Body of pancreas (tissue), 4 donors: Measurements from ENCODE around the gene PARVG. TPM values are rescaled to one million over a fixed set of nuclear protein-coding genes. Genes with fewer than 3 reads are reported as not detected.

Experiments
- ATAC-seq: fragments of 150-250 bp; one replicate; pipeline ENCODE4 v1.9.1; 2016
- DNase-seq, 4 donors: peaks; one replicate each; pipeline ENCODE4 v3.0.0-alpha.2; 2019
- H3K27ac ChIP-seq, 4 donors: fragments of 200-600 bp; sonication (generic); 1 replicate in 3 of 4; 2 replicates in 1 of 4; pipeline versions ENCODE4 v1.5.1 to v1.6.1; 2016 to 2019; ENCODE audit warnings: mild to moderate bottlenecking in 1 of 4, mixed read lengths in 1 of 4, moderate library complexity in 1 of 4
- H3K27me3 ChIP-seq, 2 donors: fragments of 200-600 bp; sonication (generic); one replicate each; pipeline ENCODE4 v1.6.0; 2016; ENCODE audit warnings: mild to moderate bottlenecking in 1 of 2
- H3K36me3 ChIP-seq, 2 donors: fragments of 200-600 bp; sonication (generic); replicated peaks in 1 of 2; 2 replicates each; pipeline ENCODE4 v1.5.1; 2016; ENCODE audit warnings: low read depth in 2 of 2; ENCODE audit not compliant: insufficient read depth in 1 of 2
- H3K4me1 ChIP-seq: fragments of 200-600 bp; sonication (generic); one replicate; pipeline ENCODE4 v1.6.0; 2016
- H3K4me3 ChIP-seq, 2 donors: fragments of 200-600 bp; sonication (generic); 1 replicate in 1 of 2; 2 replicates in 1 of 2; pipeline ENCODE4 v1.5.1; 2016 to 2019
- H3K9me3 ChIP-seq, 3 donors: fragments of 200-600 bp; sonication (generic); 1 replicate in 2 of 3; 2 replicates in 1 of 3; pipeline ENCODE4 v1.5.1; 2016
- POLR2A ChIP-seq, 3 donors: fragments of 450-650 bp; IDR thresholded peaks; one replicate each; pipeline ENCODE4 v1.6.1; 2016; ENCODE audit warnings: antibody characterized with exemption in 3 of 3, mild to moderate bottlenecking in 2 of 3
- WGBS, 2 donors: methylation state at CpG; one replicate each; pipeline ENCODE4 v1.1.5; 2017; 5-methylcytosine and 5-hydroxymethylcytosine counted together
- intact Hi-C: fragments of 100-400 bp; cut with DNase I; formaldehyde crosslinking; loops from one replicate; pipeline ENCODE4 v1.15.1; 2023
- total RNA-seq, 2 donors: library from RNA; depleted of rRNA; stranded (reverse); fragments of >200 nt; gene quantifications; one replicate each; pipeline ENCODE4 v1.1.0, GENCODE V29; 2016
- TF ChIP-seq, protein P1 (sequence below), 7 experiments: fragments of 450-650 bp in 4 of 7; fragments of 200-600 bp in 3 of 7; sonication (generic) in 3 of 7; IDR thresholded peaks; one replicate each; pipeline ENCODE4 v1.5.1; 2016 to 2019; ENCODE audit warnings: antibody characterized with exemption in 7 of 7

Gene PARVG
- total RNA-seq, 2 donors from 2014 or later: 8.8 to 13.2 TPM

DNA sequence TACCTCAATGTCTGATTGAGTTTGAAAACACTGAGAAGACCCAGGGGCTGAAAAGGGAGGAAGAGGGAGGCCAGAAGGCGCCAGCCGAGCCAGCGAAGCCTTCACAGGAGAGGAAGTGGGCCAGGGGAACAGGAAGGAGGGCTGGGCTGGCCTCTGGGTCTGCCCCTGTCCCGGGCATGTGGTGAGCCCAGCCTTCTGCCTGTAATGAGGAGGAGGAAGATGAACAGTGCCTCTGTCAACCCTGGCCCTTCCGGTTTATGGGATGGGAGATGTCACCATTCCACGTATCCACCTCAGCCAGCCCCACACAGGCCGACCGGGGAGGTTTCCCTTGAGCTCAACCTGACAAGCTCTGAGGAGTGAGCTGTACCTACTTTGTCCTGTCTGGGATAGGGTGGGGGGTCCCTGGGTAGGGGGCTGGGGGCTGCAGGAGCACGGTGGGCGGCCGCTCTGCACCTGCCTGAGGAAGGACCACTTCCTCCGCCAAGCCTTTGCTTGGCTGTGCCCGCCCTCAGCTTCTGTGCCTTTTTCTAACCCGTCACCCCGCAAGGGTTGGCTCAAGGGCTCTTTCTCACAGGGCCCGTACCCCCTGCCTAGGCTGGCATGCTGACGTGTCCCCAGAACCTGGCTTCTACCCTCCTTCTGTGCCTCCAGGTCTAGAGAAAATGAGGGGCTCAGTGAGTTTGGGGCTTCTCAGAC, 2.0 kb downstream of the PARVG start:
- H3K27ac ChIP-seq: peak overlapping the region in 2 of 4 donors; percentile 12 to 68
- no peak overlapping the region for H3K4me3 ChIP-seq
- ATAC-seq (no peak), DNase-seq (peak in 2 of 4 donors; percentile 24 to 69)
- intact Hi-C loops: no loop called here
- H3K36me3 ChIP-seq: no peaks in the 10 kb centered on the region
- TF ChIP-seq, protein P1, sequence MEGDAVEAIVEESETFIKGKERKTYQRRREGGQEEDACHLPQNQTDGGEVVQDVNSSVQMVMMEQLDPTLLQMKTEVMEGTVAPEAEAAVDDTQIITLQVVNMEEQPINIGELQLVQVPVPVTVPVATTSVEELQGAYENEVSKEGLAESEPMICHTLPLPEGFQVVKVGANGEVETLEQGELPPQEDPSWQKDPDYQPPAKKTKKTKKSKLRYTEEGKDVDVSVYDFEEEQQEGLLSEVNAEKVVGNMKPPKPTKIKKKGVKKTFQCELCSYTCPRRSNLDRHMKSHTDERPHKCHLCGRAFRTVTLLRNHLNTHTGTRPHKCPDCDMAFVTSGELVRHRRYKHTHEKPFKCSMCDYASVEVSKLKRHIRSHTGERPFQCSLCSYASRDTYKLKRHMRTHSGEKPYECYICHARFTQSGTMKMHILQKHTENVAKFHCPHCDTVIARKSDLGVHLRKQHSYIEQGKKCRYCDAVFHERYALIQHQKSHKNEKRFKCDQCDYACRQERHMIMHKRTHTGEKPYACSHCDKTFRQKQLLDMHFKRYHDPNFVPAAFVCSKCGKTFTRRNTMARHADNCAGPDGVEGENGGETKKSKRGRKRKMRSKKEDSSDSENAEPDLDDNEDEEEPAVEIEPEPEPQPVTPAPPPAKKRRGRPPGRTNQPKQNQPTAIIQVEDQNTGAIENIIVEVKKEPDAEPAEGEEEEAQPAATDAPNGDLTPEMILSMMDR (IDR thresholded peaks at IDR 0.05): no peak
- peak in 1 of 3 donors; percentile 56 for TF ChIP-seq POLR2A (IDR thresholded peaks at IDR 0.05)
- no peaks in the 10 kb centered on the region for H3K9me3 ChIP-seq
- WGBS, 2 donors: 56 to 59% methylated on average over 9 to 16 of the region's 17 CpGs
- peaks cover 0 to 7% of the 10 kb centered on the region in 2 donors for H3K27me3 ChIP-seq
- no peaks in the 10 kb centered on the region for H3K4me1 ChIP-seq

GRCh38 chr22:44183287-44183588, 2.5 kb downstream of the PARVG start:
- no peak overlapping the region for H3K4me3 ChIP-seq
- H3K36me3 ChIP-seq: no peaks in the 10 kb centered on the region
- no peaks in the 10 kb centered on the region for H3K4me1 ChIP-seq
- intact Hi-C loops: no loop called here
- peaks cover 0 to 7% of the 10 kb centered on the region in 2 donors for H3K27me3 ChIP-seq
- no peak for ATAC-seq
- no peak overlapping the region for H3K27ac ChIP-seq
- no peak for DNase-seq
- TF ChIP-seq, protein P1 (IDR thresholded peaks at IDR 0.05): no peak
- TF ChIP-seq POLR2A (IDR thresholded peaks at IDR 0.05): no peak
- no peaks in the 10 kb centered on the region for H3K9me3 ChIP-seq
- WGBS, 2 donors: 41 to 58% methylated on average over 5 to 7 of the region's 8 CpGs

GRCh38 chr22:44184006-44184405, 3.3 kb downstream of the PARVG start:
- Histone ChIP-seq H3K4me3 (no peak overlapping the region), H3K9me3 (no peaks in the 10 kb centered on the region), H3K27me3 (peaks cover 0 to 7% of the 10 kb centered on the region in 2 donors), H3K36me3 (no peaks in the 10 kb centered on the region), H3K4me1 (no peaks in the 10 kb centered on the region), H3K27ac (no peak overlapping the region)
- ATAC-seq: no peak
- no peak for TF ChIP-seq POLR2A (IDR thresholded peaks at IDR 0.05)
- TF ChIP-seq, protein P1 (IDR thresholded peaks at IDR 0.05): no peak
- no peak for DNase-seq
- 52 to 74% methylated on average over 4 of the region's 4 CpGs for WGBS, 2 donors
- intact Hi-C loops: no loop called here

GRCh38 chr22:44185237-44186120, 4.8 kb downstream of the PARVG start:
- ATAC-seq: no peak
- H3K27ac ChIP-seq: no peak overlapping the region
- peak in 1 of 4 donors; percentile 1 for DNase-seq
- intact Hi-C loops: no loop called here
- 74 to 78% methylated on average over 11 to 16 of the region's 16 CpGs for WGBS, 2 donors
- H3K4me3 ChIP-seq: no peak overlapping the region
- H3K4me1 ChIP-seq: no peaks in the 10 kb centered on the region
- H3K9me3 ChIP-seq: no peaks in the 10 kb centered on the region
- TF ChIP-seq, protein P1 (IDR thresholded peaks at IDR 0.05): no peak
- no peak for TF ChIP-seq POLR2A (IDR thresholded peaks at IDR 0.05)
- no peaks in the 10 kb centered on the region for H3K36me3 ChIP-seq
- H3K27me3 ChIP-seq: peaks cover 0 to 7% of the 10 kb centered on the region in 2 donors
